ENCODE results near the gene RAD18.

GRCh38 chr3:8959668-8960067, 3.6 kb downstream of the RAD18 start:
- TF ChIP-seq CTCF (IDR thresholded peaks at IDR 0.05) (no peak), POLR2A (IDR thresholded peaks at IDR 0.05) (no peak)

Measured in vagina (tissue), 2 donors.